IMR-90 (cell line): ENCODE data around the gene ZNF714. TPM values are rescaled to one million over a fixed set of nuclear protein-coding genes. Genes with fewer than 3 reads are reported as not detected.

Source experiments
- microRNA-seq, 2 experiments: library from miRNA; stranded (forward) in 1 of 2; unstranded in 1 of 2; fragments of 10-50 nt in 1 of 2; fragments of <30 nt in 1 of 2; gene quantifications in 1 of 2; microRNA quantifications in 1 of 2; one replicate each; pipeline versions ENCODE3 to v1.1.0; 2013 to 2020; ENCODE audit not compliant: insufficient read depth in 1 of 2, insufficient read length in 1 of 2, unreplicated experiment in 1 of 2
- polyA plus RNA-seq, 3 experiments: library from polyadenylated mRNA; depleted of rRNA; stranded (reverse); fragments of >200 nt; gene quantifications; 2 replicates each; pipeline ENCODE4 v1.2.3, GENCODE V29; 2012; ENCODE audit warnings: low replicate concordance in 1 of 3
- small RNA-seq, 5 experiments: library from RNA; depleted of rRNA; stranded (forward); fragments of <200 nt; gene quantifications; one replicate each; pipeline ENCODE3, GENCODE V24; 2012
- total RNA-seq: library from RNA; depleted of rRNA; stranded (reverse); fragments of >200 nt; gene quantifications from 2 replicates; pipeline ENCODE4 v1.2.3, GENCODE V29; 2012; rRNA removed

Gene ZNF714
- total and polyA plus RNA-seq, 2 of the 4 experiments (the other 2 are of a cell fraction): 7.2 to 14.3 TPM

Small RNA genes within 50 kb of the gene (microRNA-seq; reads per million reads assigned to microRNA genes)
- not detected for gene RNA5SP469 (ENCODE audit: insufficient read depth, insufficient read length)

Small RNA genes within 50 kb of the gene (small RNA-seq; reads per million reads assigned to genes)
- 0.04 to 8.5 (median 0.59) reads per million in 5 experiments for gene RNA5SP469

Other genes starting within 250 kb of the ZNF714 start
- 5.9 and 11.4 TPM in 2 replicates for gene ZNF85, start 159.0 kb upstream of the ZNF714 start, total RNA-seq
- 2.2 and 3.1 TPM in 2 replicates for gene ZNF85, start 159.0 kb upstream of the ZNF714 start, polyA plus RNA-seq (2012; rRNA removed)
- 7.2 and 8.4 TPM in 2 replicates for gene ZNF430, start 61.5 kb upstream of the ZNF714 start, total RNA-seq
- 3.0 and 5.4 TPM in 2 replicates for gene ZNF430, start 61.5 kb upstream of the ZNF714 start, polyA plus RNA-seq (2012; rRNA removed)
- gene ZNF431, start 59.8 kb downstream of the ZNF714 start, total RNA-seq: 4.5 and 6.1 TPM in 2 replicates
- gene ZNF431, start 59.8 kb downstream of the ZNF714 start, polyA plus RNA-seq (2012; rRNA removed): 4.0 and 4.3 TPM in 2 replicates
- 4.7 and 7.2 TPM in 2 replicates for gene ZNF708, start 247.2 kb downstream of the ZNF714 start, total RNA-seq
- gene ZNF708, start 247.2 kb downstream of the ZNF714 start, polyA plus RNA-seq (2012; rRNA removed): 1.0 and 1.7 TPM in 2 replicates